ENCODE results near the gene EVC2. TPM values are rescaled to one million over a fixed set of nuclear protein-coding genes. Genes with fewer than 3 reads are reported as not detected.

Gene EVC2
- total and polyA plus RNA-seq, 2 donors (not counting 1 experiment from before 2014, with no cell fraction given), result 1.1 TPM; not detected in 1

DNA sequence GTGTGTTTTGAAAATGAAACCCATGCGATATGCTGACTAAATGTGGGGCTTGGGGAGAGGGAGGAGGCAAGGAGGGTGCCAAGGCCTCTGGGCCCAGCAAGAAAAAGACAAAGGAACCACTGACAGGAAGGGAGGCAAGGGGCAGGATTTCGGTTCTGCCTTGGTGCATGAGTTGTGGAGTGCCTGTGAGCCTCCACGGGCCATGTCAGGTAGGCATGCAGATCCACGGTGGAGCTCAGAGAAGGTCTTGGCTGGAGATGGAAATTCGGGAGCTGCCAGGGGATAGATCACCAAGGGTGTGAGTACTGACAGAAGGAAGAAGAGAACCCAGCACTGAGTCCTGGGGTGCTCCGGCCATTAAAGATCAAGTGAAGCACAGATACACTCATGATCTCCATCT is 4.1 kb downstream of the EVC2 start:
- ATAC-seq (ENCODE audit: low read depth) (no peak), DNase-seq (no peak)
- H3K9me3 ChIP-seq (ENCODE audit: control extremely low read depth in 1 of 3, control insufficient read depth in 2 of 3, insufficient read depth in 1 of 3, low read length in 2 of 3), result peaks cover 0 to 23% (median 0%) of the 10 kb centered on the region in 3 donors
- H3K4me1 Mint-ChIP-seq, result peaks cover 12% of the 10 kb centered on the region
- H4K20me1 ChIP-seq (ENCODE audit: control insufficient read depth, insufficient read depth, low read length, poor library complexity, severe bottlenecking), result no peaks in the 10 kb centered on the region
- no peaks in the 10 kb centered on the region for H3K79me2 ChIP-seq (ENCODE audit: control insufficient read depth, insufficient read depth, low read length)
- no peak overlapping the region for H3K4me3 ChIP-seq (ENCODE audit: control extremely low read depth in 1 of 5, extremely low read depth in 1 of 5, insufficient read depth in 1 of 5, low read depth in 2 of 5, low read length in 4 of 5)
- TF ChIP-seq, protein P1, sequence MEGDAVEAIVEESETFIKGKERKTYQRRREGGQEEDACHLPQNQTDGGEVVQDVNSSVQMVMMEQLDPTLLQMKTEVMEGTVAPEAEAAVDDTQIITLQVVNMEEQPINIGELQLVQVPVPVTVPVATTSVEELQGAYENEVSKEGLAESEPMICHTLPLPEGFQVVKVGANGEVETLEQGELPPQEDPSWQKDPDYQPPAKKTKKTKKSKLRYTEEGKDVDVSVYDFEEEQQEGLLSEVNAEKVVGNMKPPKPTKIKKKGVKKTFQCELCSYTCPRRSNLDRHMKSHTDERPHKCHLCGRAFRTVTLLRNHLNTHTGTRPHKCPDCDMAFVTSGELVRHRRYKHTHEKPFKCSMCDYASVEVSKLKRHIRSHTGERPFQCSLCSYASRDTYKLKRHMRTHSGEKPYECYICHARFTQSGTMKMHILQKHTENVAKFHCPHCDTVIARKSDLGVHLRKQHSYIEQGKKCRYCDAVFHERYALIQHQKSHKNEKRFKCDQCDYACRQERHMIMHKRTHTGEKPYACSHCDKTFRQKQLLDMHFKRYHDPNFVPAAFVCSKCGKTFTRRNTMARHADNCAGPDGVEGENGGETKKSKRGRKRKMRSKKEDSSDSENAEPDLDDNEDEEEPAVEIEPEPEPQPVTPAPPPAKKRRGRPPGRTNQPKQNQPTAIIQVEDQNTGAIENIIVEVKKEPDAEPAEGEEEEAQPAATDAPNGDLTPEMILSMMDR (IDR thresholded peaks at IDR 0.05), result no peak
- TF ChIP-seq EZH2 (IDR thresholded peaks at IDR 0.05; ENCODE audit: borderline replicate concordance, insufficient read depth, low read depth, low read length, poor library complexity, severe bottlenecking), result no peak
- 78% methylated on average over 5 of the region's 6 CpGs for WGBS (ENCODE audit: insufficient coverage)
- H3K9me3 Mint-ChIP-seq (ENCODE audit: insufficient read depth), result no peaks in the 10 kb centered on the region
- ChIA-PET CTCF (no interaction called here), POLR2A (no interaction called here)
- peaks cover 0 to 10% of the 10 kb centered on the region in 2 donors for H3K4me1 ChIP-seq (ENCODE audit: control insufficient read depth in 2 of 2, insufficient read depth in 2 of 2, low read length in 2 of 2)
- H2AFZ ChIP-seq (ENCODE audit: insufficient read depth, low read depth, low read length, poor library complexity, severe bottlenecking), result no peak overlapping the region
- no peak overlapping the region for H3K4me3 Mint-ChIP-seq
- no peak overlapping the region for H3K27ac ChIP-seq (ENCODE audit: low read length in 2 of 2)
- H3K27ac Mint-ChIP-seq, result no peak overlapping the region
- H3K27me3 ChIP-seq (replicated peaks in 1 of 4; ENCODE audit: control extremely low read depth in 1 of 4, control insufficient read depth in 3 of 4, insufficient read depth in 4 of 4, low read length in 3 of 4), result peaks cover 0 to 33% (median 1%) of the 10 kb centered on the region in 4 experiments
- H3K9ac ChIP-seq (ENCODE audit: low read length), result no peak overlapping the region
- peaks cover 16% of the 10 kb centered on the region for H3K27me3 Mint-ChIP-seq
- no peak overlapping the region for H3K4me2 ChIP-seq (replicated peaks; ENCODE audit: low read depth, low read length, poor library complexity, severe bottlenecking)
- no peaks in the 10 kb centered on the region for H3K36me3 ChIP-seq (replicated peaks in 1 of 2; ENCODE audit: control extremely low read depth in 1 of 2, control insufficient read depth in 1 of 2, extremely low read depth in 1 of 2, insufficient read depth in 2 of 2, low read length in 1 of 2)
- intact Hi-C loops (cut with micrococcal nuclease), result no loop called here

DNA sequence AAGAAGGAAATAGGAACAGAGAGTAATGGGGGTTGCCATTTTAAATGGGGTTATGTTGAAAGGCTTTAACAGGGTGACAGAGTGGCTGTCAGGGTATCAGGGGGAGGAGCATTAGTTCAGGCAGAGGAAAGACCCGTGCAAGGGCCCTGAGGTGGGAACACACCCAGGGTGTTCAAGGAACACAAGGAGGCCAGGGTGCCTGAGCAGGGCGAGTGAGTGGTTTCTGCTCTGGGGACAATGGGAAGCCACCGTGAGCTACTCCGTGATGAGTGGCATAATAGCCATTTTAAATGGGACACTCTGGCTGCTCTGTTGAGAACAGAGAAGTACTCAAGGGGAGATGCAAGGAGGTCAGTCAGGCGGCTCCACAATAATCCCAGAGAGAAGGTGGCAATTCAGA is 4.5 kb downstream of the EVC2 start:
- ATAC-seq (ENCODE audit: low read depth), result no peak
- no peak for DNase-seq
- Mint-ChIP-seq H3K4me1 (peaks cover 12% of the 10 kb centered on the region), H3K4me3 (no peak overlapping the region), H3K9me3 (ENCODE audit: insufficient read depth) (no peaks in the 10 kb centered on the region), H3K27ac (no peak overlapping the region), H3K27me3 (peaks cover 16% of the 10 kb centered on the region)
- no peak for TF ChIP-seq EZH2 (IDR thresholded peaks at IDR 0.05; ENCODE audit: borderline replicate concordance, insufficient read depth, low read depth, low read length, poor library complexity, severe bottlenecking)
- TF ChIP-seq, protein P1 (IDR thresholded peaks at IDR 0.05), result no peak
- H3K36me3 ChIP-seq (replicated peaks in 1 of 2; ENCODE audit: control extremely low read depth in 1 of 2, control insufficient read depth in 1 of 2, extremely low read depth in 1 of 2, insufficient read depth in 2 of 2, low read length in 1 of 2), result no peaks in the 10 kb centered on the region
- H3K4me2 ChIP-seq (replicated peaks; ENCODE audit: low read depth, low read length, poor library complexity, severe bottlenecking), result no peak overlapping the region
- no peaks in the 10 kb centered on the region for H3K79me2 ChIP-seq (ENCODE audit: control insufficient read depth, insufficient read depth, low read length)
- no peak overlapping the region for H3K27ac ChIP-seq (ENCODE audit: low read length in 2 of 2)
- 97% methylated on average over 5 of the region's 5 CpGs for whole genome bisulfite sequencing (ENCODE audit: insufficient coverage)
- CTCF ChIA-PET, result no interaction called here
- H3K4me1 ChIP-seq (ENCODE audit: control insufficient read depth in 2 of 2, insufficient read depth in 2 of 2, low read length in 2 of 2), result peaks cover 0 to 10% of the 10 kb centered on the region in 2 donors
- POLR2A ChIA-PET, result no interaction called here
- intact Hi-C loops (cut with micrococcal nuclease), result no loop called here
- no peak overlapping the region for H2AFZ ChIP-seq (ENCODE audit: insufficient read depth, low read depth, low read length, poor library complexity, severe bottlenecking)
- H3K9ac ChIP-seq (ENCODE audit: low read length), result no peak overlapping the region
- H3K9me3 ChIP-seq (ENCODE audit: control extremely low read depth in 1 of 3, control insufficient read depth in 2 of 3, insufficient read depth in 1 of 3, low read length in 2 of 3), result peaks cover 0 to 23% (median 0%) of the 10 kb centered on the region in 3 donors
- H3K27me3 ChIP-seq (replicated peaks in 1 of 4; ENCODE audit: control extremely low read depth in 1 of 4, control insufficient read depth in 3 of 4, insufficient read depth in 4 of 4, low read length in 3 of 4), result peaks cover 0 to 28% (median 1%) of the 10 kb centered on the region in 4 experiments
- no peak overlapping the region for H3K4me3 ChIP-seq (ENCODE audit: control extremely low read depth in 1 of 5, extremely low read depth in 1 of 5, insufficient read depth in 1 of 5, low read depth in 2 of 5, low read length in 4 of 5)
- no peaks in the 10 kb centered on the region for H4K20me1 ChIP-seq (ENCODE audit: control insufficient read depth, insufficient read depth, low read length, poor library complexity, severe bottlenecking)
